BLaER1 treated with 17β-estradiol and CSF1 and Interleukin-3, amounts not matched to agents 10 nM and 100 nM (cell line): ENCODE data around the gene CNIH2.

Experiments
- H3K27ac ChIP-seq, 11 experiments: shearing (Covaris generic); formaldehyde crosslinking; 2 replicates each; pipeline ENCODE4 v1.8.1; 2022
- H3K27me3 ChIP-seq, 11 experiments: shearing (Covaris generic); formaldehyde crosslinking; 2 replicates each; pipeline ENCODE4 v1.8.1; 2022
- H3K36me3 ChIP-seq, 11 experiments: shearing (Covaris generic); formaldehyde crosslinking; 2 replicates each; pipeline ENCODE4 v1.8.1; 2022
- H3K4me1 ChIP-seq, 10 experiments: shearing (Covaris generic); formaldehyde crosslinking; 2 replicates each; pipeline ENCODE4 v1.8.1; 2022
- H3K4me2 ChIP-seq, 11 experiments: shearing (Covaris generic); formaldehyde crosslinking; 2 replicates each; pipeline ENCODE4 v1.8.1; 2022
- H3K4me3 ChIP-seq, 10 experiments: shearing (Covaris generic); formaldehyde crosslinking; 2 replicates each; pipeline ENCODE4 v1.8.1; 2022
- H3K9ac ChIP-seq, 11 experiments: shearing (Covaris generic); formaldehyde crosslinking; 2 replicates each; pipeline ENCODE4 v1.8.1; 2022
- H3K9me3 ChIP-seq, 11 experiments: shearing (Covaris generic); formaldehyde crosslinking; replicated peaks in 1 of 11; 2 replicates each; pipeline ENCODE4 v1.8.1; 2022
- H4K20me1 ChIP-seq, 11 experiments: shearing (Covaris generic); formaldehyde crosslinking; 2 replicates each; pipeline ENCODE4 v1.8.1; 2022
- Cebpa-rat ChIP-seq, 11 experiments: shearing (Covaris generic); IDR thresholded peaks; 2 replicates each; pipeline ENCODE4 v1.8.1; 2022

The CNIH2 gene

DNA sequence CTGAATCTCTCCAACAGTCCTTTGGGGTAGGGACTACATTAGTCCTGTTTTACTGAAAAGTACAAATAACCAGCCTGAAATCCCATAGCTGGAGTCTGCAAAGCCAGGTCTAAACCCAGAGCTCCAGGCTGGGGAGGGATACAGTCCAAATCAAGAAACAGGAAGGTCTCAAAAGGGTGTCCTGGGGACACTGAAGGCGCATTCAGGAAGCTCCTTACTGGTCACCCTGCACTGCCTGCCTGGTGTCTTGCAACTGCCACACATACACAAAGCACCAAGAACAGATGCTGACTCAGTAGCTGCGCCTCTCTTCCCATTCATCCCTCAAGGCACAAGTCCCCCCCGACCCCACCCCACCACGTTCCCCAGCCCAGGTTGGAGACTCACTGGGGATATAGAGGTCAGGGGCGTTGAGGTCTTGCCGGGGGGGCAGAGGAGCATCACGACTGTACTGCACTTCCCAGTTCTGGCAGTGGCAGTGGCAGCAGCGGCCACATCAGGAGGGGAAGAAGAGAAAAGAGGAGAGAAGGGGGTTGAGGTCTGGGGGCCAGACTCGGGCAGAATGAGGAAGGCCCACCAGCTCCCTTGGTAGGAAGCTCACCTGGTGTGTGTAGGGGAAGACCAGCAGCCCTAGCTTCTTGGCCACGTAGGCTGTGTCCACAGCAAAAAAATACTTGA, 9.4 kb downstream of the CNIH2 start:
- no peak for TF ChIP-seq Cebpa-rat (IDR thresholded peaks at IDR 0.05)
- Histone ChIP-seq H3K36me3 (peaks cover 0 to 30% (median 14%) of the 10 kb centered on the region in 11 experiments; a peak in 14 of 22 replicates), H3K9me3 (peaks cover 0 to 5% (median 0%) of the 10 kb centered on the region in 11 experiments; a peak in 1 of 22 replicates), H4K20me1 (peaks cover 0 to 77% (median 13%) of the 10 kb centered on the region in 11 experiments; a peak in 16 of 22 replicates), H3K4me2 (peak overlapping the region; percentile 87 to 100 (median 97)), H3K4me3 (peak overlapping the region; percentile 70 to 92 (median 86)), H3K27ac (peak overlapping the region in 3 of 11 experiments; percentile 78 to 85 (median 83); a peak in 6 of 22 replicates), H3K4me1 (peaks cover 39 to 54% (median 43%) of the 10 kb centered on the region in 10 experiments), H3K27me3 (peaks cover 20 to 29% (median 25%) of the 10 kb centered on the region in 11 experiments), H3K9ac (peak overlapping the region in 10 of 11 experiments; percentile 83 to 93 (median 89); a peak in 16 of 22 replicates)

GRCh38 chr11:66287889-66288670, 10.1 kb downstream of the CNIH2 start:
- H3K36me3 ChIP-seq: peaks cover 0 to 30% (median 14%) of the 10 kb centered on the region in 11 experiments; a peak in 14 of 22 replicates
- peak overlapping the region; percentile 70 to 92 (median 86) for H3K4me3 ChIP-seq
- H3K4me1 ChIP-seq: peaks cover 33 to 48% (median 38%) of the 10 kb centered on the region in 10 experiments
- peak overlapping the region; percentile 75 to 90 (median 83) for H3K27ac ChIP-seq
- H3K27me3 ChIP-seq: peaks cover 28 to 36% (median 32%) of the 10 kb centered on the region in 11 experiments
- H3K9me3 ChIP-seq: peaks cover 0 to 5% (median 0%) of the 10 kb centered on the region in 11 experiments; a peak in 1 of 22 replicates
- H3K9ac ChIP-seq: peak overlapping the region; percentile 83 to 93 (median 89)
- H4K20me1 ChIP-seq: peaks cover 0 to 78% (median 8%) of the 10 kb centered on the region in 11 experiments; a peak in 16 of 22 replicates
- no peak for TF ChIP-seq Cebpa-rat (IDR thresholded peaks at IDR 0.05)
- peak overlapping the region; percentile 87 to 100 (median 97) for H3K4me2 ChIP-seq

GRCh38 chr11:66288671-66289547, 10.9 kb downstream of the CNIH2 start, which contains the start of gene YIF1A:
TSS of gene YIF1A (minus strand) at chr11:66289143. CDS start at chr11:66288985, 158 bp downstream.
- Histone ChIP-seq H4K20me1 (peaks cover 0 to 78% (median 7%) of the 10 kb centered on the region in 11 experiments; a peak in 15 of 22 replicates), H3K4me1 (peaks cover 29 to 44% (median 37%) of the 10 kb centered on the region in 10 experiments), H3K4me2 (peak within 1 kb of the TSS; percentile 92 to 100 (median 98)), H3K36me3 (peaks cover 0 to 30% (median 14%) of the 10 kb centered on the region in 11 experiments; a peak in 14 of 22 replicates), H3K9ac (peak within 1 kb of the TSS; percentile 83 to 93 (median 89)), H3K9me3 (peaks cover 0 to 5% (median 0%) of the 10 kb centered on the region in 11 experiments; a peak in 1 of 22 replicates), H3K27me3 (peaks cover 36 to 44% (median 40%) of the 10 kb centered on the region in 11 experiments), H3K4me3 (peak within 1 kb of the TSS; percentile 70 to 92 (median 86)), H3K27ac (peak within 1 kb of the TSS; percentile 75 to 90 (median 83))
- no peak for TF ChIP-seq Cebpa-rat (IDR thresholded peaks at IDR 0.05)

- H3K27ac ChIP-seq: peak overlapping the region in 8 of 11 experiments; percentile 25 to 78 (median 50); a peak in 11 of 22 replicates
- H3K9ac ChIP-seq: peak overlapping the region; percentile 25 to 93 (median 85); a peak in 19 of 22 replicates
- H3K4me3 ChIP-seq: peak overlapping the region; percentile 70 to 92 (median 86)
- peaks cover 29 to 44% (median 37%) of the 10 kb centered on the region in 10 experiments for H3K4me1 ChIP-seq
- H4K20me1 ChIP-seq: peaks cover 0 to 78% (median 7%) of the 10 kb centered on the region in 11 experiments; a peak in 15 of 22 replicates
- peaks cover 41 to 53% (median 49%) of the 10 kb centered on the region in 11 experiments for H3K27me3 ChIP-seq
- peaks cover 0 to 21% (median 8%) of the 10 kb centered on the region in 11 experiments; a peak in 14 of 22 replicates for H3K36me3 ChIP-seq
- H3K9me3 ChIP-seq: peaks cover 0 to 5% (median 0%) of the 10 kb centered on the region in 11 experiments; a peak in 1 of 22 replicates
- TF ChIP-seq Cebpa-rat (IDR thresholded peaks at IDR 0.05): no peak
- peak overlapping the region; percentile 77 to 99 (median 95) for H3K4me2 ChIP-seq
Measured at GRCh38 chr11:66289548-66290329, 11.8 kb downstream of the CNIH2 start.

- peak overlapping the region in 7 of 10 experiments; percentile 78 to 90 (median 86); a peak in 13 of 20 replicates for H3K4me3 ChIP-seq
- peaks cover 0 to 16% (median 4%) of the 10 kb centered on the region in 11 experiments; a peak in 5 of 22 replicates for H3K36me3 ChIP-seq
- no peak overlapping the region for H3K9ac ChIP-seq
- peaks cover 0 to 5% (median 0%) of the 10 kb centered on the region in 11 experiments; a peak in 1 of 22 replicates for H3K9me3 ChIP-seq
- H4K20me1 ChIP-seq: peaks cover 0 to 78% (median 7%) of the 10 kb centered on the region in 11 experiments; a peak in 14 of 22 replicates
- H3K27ac ChIP-seq: no peak overlapping the region
- peak overlapping the region; percentile 77 to 99 (median 95) for H3K4me2 ChIP-seq
- H3K4me1 ChIP-seq: peaks cover 29 to 43% (median 37%) of the 10 kb centered on the region in 10 experiments
- H3K27me3 ChIP-seq: peaks cover 41 to 58% (median 52%) of the 10 kb centered on the region in 11 experiments
- TF ChIP-seq Cebpa-rat (IDR thresholded peaks at IDR 0.05): no peak
Measured at GRCh38 chr11:66290330-66290621, 12.3 kb downstream of the CNIH2 start.

GRCh38 chr11:66291303-66291705, 13.3 kb downstream of the CNIH2 start:
- H3K4me3 ChIP-seq: peak overlapping the region in 2 of 10 experiments; percentile 28 to 32; a peak in 1 of 20 replicates
- H3K9me3 ChIP-seq: peaks cover 0 to 5% (median 0%) of the 10 kb centered on the region in 11 experiments; a peak in 1 of 22 replicates
- H3K4me1 ChIP-seq: peaks cover 29 to 42% (median 37%) of the 10 kb centered on the region in 10 experiments
- peaks cover 41 to 59% (median 52%) of the 10 kb centered on the region in 11 experiments for H3K27me3 ChIP-seq
- no peak overlapping the region for H3K9ac ChIP-seq
- no peak overlapping the region for H3K27ac ChIP-seq
- peaks cover 0 to 6% (median 0%) of the 10 kb centered on the region in 11 experiments; a peak in 3 of 22 replicates for H3K36me3 ChIP-seq
- no peak for TF ChIP-seq Cebpa-rat (IDR thresholded peaks at IDR 0.05)
- H3K4me2 ChIP-seq: peak overlapping the region in 5 of 11 experiments; percentile 45 to 65 (median 51); a peak in 6 of 22 replicates
- peaks cover 0 to 68% (median 7%) of the 10 kb centered on the region in 11 experiments; a peak in 13 of 22 replicates for H4K20me1 ChIP-seq
